Right ventricle myocardium inferior (tissue), 1 donor: ENCODE measurements around the gene TBC1D3K. TPM values are rescaled to one million over a fixed set of nuclear protein-coding genes. Genes with fewer than 3 reads are reported as not detected.
"Not testable (repeated sequence)": the region's sequence is repeated elsewhere in the genome, so short reads cannot be mapped to it uniquely, and the experiment has no call there.

Source experiments
- ATAC-seq: fragments of 200-7000 bp; cut with Tn5 transposase; one replicate; pipeline ENCODE4 v1.9.1; 2020; ENCODE audit warnings: mild to moderate bottlenecking, moderate library complexity
- DNase-seq: peaks from one replicate; pipeline ENCODE4 v3.0.0; 2021; ENCODE audit errors: missing footprints
- intact Hi-C: fragments of 100-400 bp; cut with DNase I; formaldehyde crosslinking; loops from one replicate; pipeline ENCODE4 v1.11.0; 2022
- long read RNA-seq: library from polyadenylated mRNA; unstranded; transcript quantifications from one replicate; pipeline ENCODE4 v2.0.0, GENCODE V29; 2021
- total RNA-seq: library from RNA; stranded (reverse); fragmentation: NEBNext Ultra II Directional; extraction: Animal tissue kit (Norgen Biotek cat#: 25700); gene quantifications from one replicate; pipeline ENCODE4 v1.2.1, GENCODE V29; 2021
- donor health status: DM: no; HTN: yes; CAD: no; lungs with severe emphysema.

Gene TBC1D3K
- not detected for total RNA-seq
- long read RNA-seq = 0 reads

- ATAC-seq, DNase-seq, intact Hi-C loops: not testable (repeated sequence)
Measured at GRCh38 chr17:37924115-37924514, at the start of gene TBC1D3K. TSS of gene TBC1D3K (plus strand) at chr17:37924415. CDS start at chr17:37926000, 1,585 bp downstream.

DNA sequence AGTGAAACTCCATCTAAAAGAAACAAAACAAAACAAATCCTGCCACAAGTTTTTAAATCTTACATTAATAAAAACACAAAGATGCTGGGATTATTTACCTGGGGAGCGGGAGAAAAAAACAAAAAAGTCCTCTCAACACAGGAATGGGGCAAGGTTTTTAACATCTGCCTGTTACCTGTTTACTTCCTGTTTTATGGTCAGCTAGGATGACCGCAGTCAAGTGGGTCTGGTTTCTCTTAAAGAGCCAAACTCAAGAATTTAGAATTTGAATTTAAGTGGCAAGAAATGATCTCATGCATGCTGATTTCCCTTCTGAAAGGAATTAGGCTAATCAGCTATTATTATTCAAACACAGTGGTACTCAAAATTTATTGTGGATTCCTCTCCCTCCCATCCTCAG lies 39.7 kb upstream of the TBC1D3K start:
- ATAC-seq (no peak), DNase-seq (no peak)
- intact Hi-C loops = no loop called here

DNA sequence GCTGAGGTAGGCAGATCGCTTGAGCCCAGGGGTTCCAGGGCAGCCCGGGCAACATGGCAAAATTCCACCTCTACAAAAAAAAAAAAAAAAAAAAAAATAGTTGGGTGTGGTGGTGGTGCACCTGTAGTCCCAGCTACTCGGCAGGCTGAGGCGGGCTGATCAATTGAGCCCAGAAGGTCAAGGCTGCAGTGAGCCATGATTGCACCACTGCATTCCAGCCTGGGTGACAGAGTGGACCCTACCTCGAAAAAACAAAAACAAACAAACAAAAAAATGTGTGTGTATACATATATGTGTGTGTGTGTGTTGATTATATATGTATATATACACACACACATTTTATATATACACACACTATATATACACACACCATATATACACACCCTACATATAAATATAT lies 39.1 kb upstream of the TBC1D3K start:
- intact Hi-C loops = no loop called here
- no peak for ATAC-seq

GRCh38 chr17:37888881-37889280 lies 35.3 kb upstream of the TBC1D3K start:
- intact Hi-C loops = no loop called here
- DNase-seq = no peak
- ATAC-seq = no peak

More for the DNA sequence above, 39.1 kb upstream of the TBC1D3K start:
- no peak for DNase-seq

GRCh38 chr17:37896961-37897360 lies 27.3 kb upstream of the TBC1D3K start:
- intact Hi-C loops, ATAC-seq, DNase-seq: not testable (repeated sequence)

Other genes with a start within 250 kb of the TBC1D3K start
- gene HNF1B, start 179.4 kb upstream of the TBC1D3K start, total RNA-seq = not detected
- 6.7 TPM for gene TBC1D3L, start 64.6 kb downstream of the TBC1D3K start, total RNA-seq
- gene TBC1D3D, start 79.6 kb downstream of the TBC1D3K start, total RNA-seq = 0.24 TPM
- not detected for gene TBC1D3C, start 144.2 kb downstream of the TBC1D3K start, total RNA-seq
- not detected for gene TBC1D3E, start 203.5 kb downstream of the TBC1D3K start, total RNA-seq